ENCODE measurements around the gene TXLNB.

TXLNB gene

DNA sequence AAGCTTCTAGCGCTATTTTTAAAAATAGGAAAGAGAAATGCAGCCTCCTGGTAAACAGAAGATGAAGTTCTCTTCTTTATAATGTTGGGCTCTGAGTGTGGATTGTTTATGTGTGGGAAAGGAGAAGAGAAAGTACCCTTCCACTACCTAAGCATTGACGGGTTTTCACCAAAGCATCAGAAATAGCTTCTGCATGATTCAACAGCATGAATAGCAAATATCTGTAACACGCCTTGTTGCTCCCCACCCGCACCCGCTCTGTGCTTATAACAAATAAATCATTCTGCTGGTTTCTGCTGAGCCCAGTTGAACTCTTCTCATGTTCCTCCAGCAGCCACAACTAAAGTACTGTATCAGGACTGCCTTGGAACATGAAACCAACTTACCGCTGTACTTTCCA is 20.7 kb downstream of the TXLNB start:
- DNase-seq (ENCODE audit: low read depth) = peak; percentile 42

GRCh38 chr6:139270249-139270648 is 21.5 kb downstream of the TXLNB start:
- DNase-seq (ENCODE audit: low read depth) = no peak

DNA sequence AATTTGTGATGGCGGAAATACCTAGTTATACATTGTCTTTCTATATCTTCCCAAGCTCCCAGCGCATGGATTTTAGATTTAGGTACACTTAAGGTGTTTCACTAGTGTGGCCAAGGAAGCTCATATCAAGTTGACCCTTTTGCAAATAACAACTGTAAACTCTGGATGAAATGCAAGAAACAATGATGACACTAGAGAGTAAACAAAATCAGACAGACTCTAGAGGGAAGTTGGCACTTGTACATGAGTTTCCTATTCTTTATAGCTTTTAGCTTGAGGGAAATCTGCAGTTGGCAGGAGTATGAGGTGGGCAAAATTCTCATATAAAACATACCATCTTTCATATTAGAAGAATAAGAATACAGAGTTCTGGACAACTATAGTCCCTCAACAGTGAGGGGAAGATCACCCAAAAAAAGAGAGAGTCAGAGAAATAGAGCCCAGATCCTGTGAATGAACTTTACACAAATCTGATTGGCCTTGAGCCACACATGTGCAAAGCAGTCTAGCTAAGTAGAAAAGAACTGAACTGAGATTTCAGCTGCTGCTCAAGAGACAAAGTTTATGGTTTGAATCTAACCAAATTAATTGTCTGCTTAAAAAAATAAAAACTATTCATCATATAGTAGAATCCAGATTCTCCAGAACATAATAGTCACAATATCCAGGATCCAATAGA is 26.1 kb downstream of the TXLNB start:
- DNase-seq (ENCODE audit: low read depth) = no peak

DNA sequence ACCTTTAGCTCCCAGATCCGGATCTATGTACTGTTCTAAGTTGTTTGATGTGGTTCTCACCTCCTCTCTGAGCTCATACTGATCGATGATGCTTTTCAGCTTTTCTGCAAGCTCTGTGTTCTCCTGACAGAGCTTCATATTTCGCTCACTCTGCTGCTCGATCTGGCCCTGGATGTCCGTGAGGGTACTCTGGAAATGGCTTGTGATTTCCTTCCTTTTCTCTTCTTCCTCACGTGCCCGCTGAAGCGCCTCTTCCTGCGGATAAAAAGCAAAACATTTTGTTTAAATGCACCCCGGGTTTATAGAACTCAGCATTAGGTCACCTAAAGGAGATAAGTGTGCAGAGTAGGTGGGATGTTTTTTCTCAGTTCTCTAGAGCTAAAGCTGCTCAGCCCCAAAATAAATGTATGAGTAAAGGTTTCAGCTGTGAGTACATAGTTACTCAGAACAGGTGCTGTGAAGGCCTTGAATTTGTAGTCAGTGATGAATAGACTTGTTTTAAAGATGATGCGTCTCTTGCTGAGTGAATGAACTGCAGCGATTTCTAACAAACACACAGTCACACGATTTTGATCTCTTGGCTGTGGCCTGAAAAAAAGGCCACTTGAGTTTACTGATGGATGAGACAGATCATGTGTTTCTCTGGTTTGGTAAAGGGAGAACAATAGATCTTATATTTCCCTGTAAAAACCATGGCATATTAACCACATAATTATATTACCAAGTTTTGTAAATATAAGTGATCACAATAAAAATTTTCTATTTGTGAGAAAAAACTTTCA is 29.1 kb downstream of the TXLNB start:
- no peak for DNase-seq (ENCODE audit: low read depth)

GRCh38 chr6:139257821-139258398 is 33.9 kb downstream of the TXLNB start:
- DNase-seq (ENCODE audit: low read depth) = no peak

DNA sequence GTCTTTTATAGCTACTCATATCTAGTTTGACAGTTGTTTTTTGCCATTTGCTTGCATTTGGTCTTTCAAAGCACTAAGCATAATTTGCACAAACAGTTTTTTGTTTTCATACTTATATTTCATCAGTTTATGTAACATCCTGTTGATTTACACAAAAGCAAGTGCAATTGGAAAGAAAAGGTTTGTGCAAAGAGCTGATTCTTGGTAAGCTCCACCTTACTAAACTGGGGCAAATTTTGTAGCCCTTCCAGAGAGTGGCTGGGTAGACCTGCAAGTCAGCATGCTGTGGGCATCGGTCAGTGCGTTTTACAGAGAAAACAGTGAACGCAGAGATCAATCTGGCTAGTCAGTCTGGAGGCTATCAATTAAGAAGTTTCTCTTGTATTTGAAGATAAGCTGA is 34.5 kb downstream of the TXLNB start:
- DNase-seq (ENCODE audit: low read depth) = no peak

DNA sequence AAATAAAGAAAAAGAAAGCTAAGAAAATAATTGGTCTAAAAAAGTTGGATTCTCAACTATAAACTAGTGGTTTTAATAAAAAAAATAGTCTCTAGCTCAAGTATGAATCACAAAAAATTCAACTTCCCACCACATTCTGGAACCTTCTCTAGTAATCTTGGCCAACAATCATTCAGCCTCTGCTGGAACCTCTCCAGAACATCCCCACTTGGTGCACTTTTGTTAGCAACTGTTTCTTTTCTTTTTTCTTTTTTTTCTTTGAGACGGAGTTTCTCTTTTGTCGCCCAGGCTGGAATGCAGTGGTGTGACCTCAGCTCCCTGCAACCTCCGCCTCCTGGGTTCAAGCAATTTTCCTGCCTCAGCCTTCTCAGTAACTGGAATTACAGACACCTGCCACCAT is 35.7 kb downstream of the TXLNB start:
- peak; percentile 64 for DNase-seq (ENCODE audit: low read depth)

GRCh38 chr6:139254196-139254595 is 37.6 kb downstream of the TXLNB start:
- no peak for DNase-seq (ENCODE audit: low read depth)

DNA sequence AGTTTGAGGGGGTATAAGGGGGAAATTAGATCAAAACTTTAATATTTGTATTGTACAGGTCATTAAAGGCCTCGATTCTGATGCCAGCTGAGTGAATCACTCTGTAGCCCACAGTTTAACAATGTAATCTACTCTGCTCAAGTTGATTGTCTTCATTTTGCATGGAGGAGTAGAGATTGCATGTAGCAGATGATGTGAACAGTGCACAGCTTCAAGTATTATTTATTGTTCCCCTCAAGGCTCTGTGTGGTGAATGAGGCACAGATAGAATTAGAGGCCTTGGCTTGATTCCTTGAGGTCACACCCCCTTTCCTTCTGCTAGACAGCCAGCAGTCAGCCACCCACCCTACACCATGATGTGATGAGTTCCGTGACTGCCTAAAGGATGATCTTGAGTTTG is 38.1 kb downstream of the TXLNB start:
- no peak for DNase-seq (ENCODE audit: low read depth)

GRCh38 chr6:139251691-139252390 is 40.0 kb downstream of the TXLNB start:
- no peak for DNase-seq (ENCODE audit: low read depth)

GRCh38 chr6:139251045-139251690 is 40.6 kb downstream of the TXLNB start:
- DNase-seq (ENCODE audit: low read depth) = no peak

- no peak for DNase-seq (ENCODE audit: low read depth)
Observed at GRCh38 chr6:139250296-139251044, 41.3 kb downstream of the TXLNB start.

- DNase-seq (ENCODE audit: low read depth) = no peak
Observed at GRCh38 chr6:139249395-139249794, 42.4 kb downstream of the TXLNB start.

DNA sequence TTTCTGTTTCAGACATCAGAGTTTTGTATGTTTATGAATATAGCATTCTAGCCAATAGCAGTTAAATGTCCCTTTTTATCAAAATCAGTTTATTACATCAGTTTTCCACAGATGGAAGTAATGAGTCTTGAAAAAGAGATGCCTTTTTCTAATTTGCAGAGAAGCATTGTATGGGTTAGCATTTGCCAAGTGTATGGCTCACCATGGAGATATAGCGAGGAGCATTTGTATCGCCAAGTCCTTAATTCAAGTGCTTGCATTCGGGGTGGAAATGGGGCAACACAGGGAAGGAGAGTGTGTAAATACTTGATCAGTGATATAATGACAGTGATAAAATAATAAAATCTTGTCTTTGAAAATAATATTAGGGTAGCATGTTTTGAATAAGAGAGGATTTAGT is 42.9 kb downstream of the TXLNB start:
- no peak for DNase-seq (ENCODE audit: low read depth)

- no peak for DNase-seq (ENCODE audit: low read depth)
Observed at GRCh38 chr6:139247618-139248017, 44.2 kb downstream of the TXLNB start.

DNA sequence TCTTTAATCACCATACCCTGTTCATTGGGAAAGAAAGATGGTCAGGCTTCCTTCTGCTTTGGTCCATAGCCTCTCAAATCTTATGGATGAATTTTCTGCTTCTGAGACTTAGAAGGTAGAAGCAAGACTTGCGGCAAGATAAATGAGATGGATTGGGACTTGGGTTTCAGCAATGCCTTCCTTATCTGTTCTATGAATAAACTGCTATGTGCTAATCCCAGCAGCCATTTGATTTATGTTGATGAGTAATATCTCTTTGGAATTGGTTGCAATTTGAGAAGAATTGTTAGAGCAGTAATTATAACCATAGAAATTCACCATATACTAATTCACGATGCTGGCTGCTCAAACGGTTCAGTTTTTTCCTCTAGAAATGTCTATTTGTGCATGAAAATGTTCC is 48.3 kb downstream of the TXLNB start:
- no peak for DNase-seq (ENCODE audit: low read depth)

DNA sequence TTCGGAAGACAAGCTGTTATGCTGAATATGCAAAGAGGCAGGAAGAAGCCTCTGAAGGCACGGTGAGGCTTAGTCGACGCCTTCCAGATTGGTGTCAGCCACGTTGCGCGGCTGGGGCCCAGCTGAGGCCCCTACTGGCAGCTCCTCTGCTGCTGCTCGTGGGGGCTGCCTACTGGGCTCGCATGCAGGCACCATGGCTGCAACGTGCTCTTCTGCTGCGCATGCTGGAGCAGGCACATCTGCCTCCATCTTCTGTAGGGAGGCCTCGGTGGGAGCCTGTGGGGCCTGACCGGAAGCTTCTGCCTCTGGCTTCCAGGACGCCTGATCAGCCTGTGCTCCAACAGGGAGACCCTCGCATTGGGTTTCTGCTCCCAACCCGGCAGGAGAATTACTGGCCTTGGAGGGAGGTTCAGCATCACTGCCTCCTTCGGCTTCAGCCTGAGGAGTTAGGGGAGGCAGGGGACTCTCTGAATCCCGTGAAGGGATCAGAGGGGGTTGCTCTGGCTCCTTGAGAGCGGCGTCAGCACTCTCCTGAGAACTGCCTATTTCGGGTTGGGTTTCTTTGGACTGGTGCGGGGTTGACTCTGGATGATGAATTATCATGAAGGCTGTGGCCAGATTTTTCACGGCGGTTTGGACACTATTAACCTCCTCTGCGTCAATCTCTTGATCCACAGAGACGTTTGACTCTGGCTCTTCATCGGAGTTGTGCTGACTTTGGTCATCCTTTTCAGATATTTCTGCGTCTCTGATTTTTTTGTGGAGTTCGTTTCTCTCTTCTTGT is 49.1 kb downstream of the TXLNB start:
- no peak for DNase-seq (ENCODE audit: low read depth)

GRCh38 chr6:139240161-139241010 is 51.4 kb downstream of the TXLNB start:
- DNase-seq (ENCODE audit: low read depth) = no peak

DNA sequence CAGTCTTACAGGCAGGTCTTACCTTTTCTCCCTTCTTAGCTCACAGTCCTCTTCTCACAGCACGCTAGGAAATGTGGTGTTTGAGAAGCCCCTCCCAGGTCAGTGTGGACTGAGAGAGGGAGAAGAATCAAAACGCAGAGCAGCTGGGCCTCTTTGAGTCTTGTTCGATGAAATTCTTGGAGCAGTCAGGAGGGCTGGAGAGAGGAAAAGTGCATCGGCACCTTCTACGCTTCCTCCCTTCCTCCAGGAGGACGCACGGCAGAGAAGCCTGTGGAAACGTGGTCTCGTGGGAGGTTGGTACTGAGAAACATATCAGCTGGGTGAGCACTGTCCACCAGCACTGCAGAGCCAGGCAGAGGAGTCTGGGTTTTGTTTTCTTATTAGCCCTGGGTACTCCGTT is 52.7 kb downstream of the TXLNB start:
- DNase-seq (ENCODE audit: low read depth) = no peak

DNA sequence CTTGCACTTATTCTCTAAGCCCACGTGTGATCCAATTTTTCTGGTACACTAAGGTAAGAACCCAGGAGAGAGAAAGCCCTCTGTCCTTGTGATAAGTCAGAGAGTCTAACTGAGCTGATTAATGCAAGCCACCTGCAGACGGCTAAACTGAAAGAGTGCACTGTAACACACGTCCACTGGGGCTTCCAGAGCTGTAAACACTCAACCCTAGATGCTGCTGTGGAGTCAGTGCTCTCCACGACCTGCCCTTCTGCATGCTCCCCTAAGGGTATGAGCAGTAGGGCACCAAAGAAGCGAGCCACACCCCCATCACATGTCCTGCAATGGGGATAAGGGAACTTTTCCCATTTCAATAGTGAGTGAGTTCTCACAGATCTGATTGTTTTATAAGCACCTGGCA is 55.7 kb downstream of the TXLNB start:
- no peak for DNase-seq (ENCODE audit: low read depth)
